PC-3 (cell line): ENCODE results near the gene WFS1. TPM values are rescaled to one million over a fixed set of nuclear protein-coding genes. Genes with fewer than 3 reads are reported as not detected.

Experiments used
- ATAC-seq: fragments of 200-7000 bp; cut with Tn5 transposase; 2 replicates; pipeline ENCODE4 v1.9.1; 2020; ENCODE audit warnings: mild to moderate bottlenecking, moderate library complexity
- BruUV-seq: library from RNA; stranded (reverse); fragments of 400-500 nt; replicated peaks from 2 replicates; lab custom pipeline; 2021; lab: Mats Ljungman, UMichigan
- CTCF ChIA-PET: fragments of 300-600 bp; sonication (Branson Sonifier 250); formaldehyde crosslinking; loops from one replicate; lab custom pipeline; 2022; ENCODE audit warnings: antibody characterized with exemption; lab: Charles Lee
- POLR2A ChIA-PET: fragments of 300-600 bp; sonication (Branson Sonifier 250); formaldehyde crosslinking; loops from one replicate; lab custom pipeline; 2022; ENCODE audit warnings: antibody characterized with exemption; ENCODE audit not compliant: unreplicated experiment; lab: Charles Lee
- DNase-seq: peaks from one replicate; pipeline ENCODE4 v3.0.0-alpha.2; 2015
- H2AFZ ChIP-seq: fragments of 300-600 bp; sonication (generic); 2 replicates; pipeline ENCODE4 v1.6.0; 2016; ENCODE audit warnings: antibody characterized with exemption, low read length
- H3F3A ChIP-seq: fragments of 300-600 bp; sonication (generic); one replicate; pipeline ENCODE4 v1.6.0; 2017; ENCODE audit warnings: antibody characterized with exemption, low read length, control low read depth, mild to moderate bottlenecking; ENCODE audit not compliant: unreplicated experiment
- H3K27ac ChIP-seq: fragments of 300-600 bp; sonication (generic); 2 replicates; pipeline ENCODE4 v1.5.1; 2016; ENCODE audit warnings: mild to moderate bottlenecking, low read length
- H3K27me3 ChIP-seq: fragments of 300-600 bp; sonication (generic); 2 replicates; pipeline ENCODE4 v1.6.1; 2016; ENCODE audit warnings: low read length, mixed read lengths
- H3K36me3 ChIP-seq: fragments of 300-600 bp; sonication (generic); 2 replicates; pipeline ENCODE4 v1.6.1; 2016; ENCODE audit warnings: low read depth, mixed run types, low read length, mixed read lengths
- H3K4me1 ChIP-seq: fragments of 300-600 bp; sonication (generic); 2 replicates; pipeline ENCODE4 v1.5.1; 2016; ENCODE audit warnings: low read length; ENCODE audit not compliant: insufficient read depth
- H3K4me2 ChIP-seq: fragments of 300-600 bp; sonication (generic); 2 replicates; pipeline ENCODE4 v1.6.0; 2016; ENCODE audit warnings: low read length
- H3K4me3 ChIP-seq: fragments of 300-600 bp; sonication (generic); 2 replicates; pipeline ENCODE4 v1.5.1; 2016; ENCODE audit warnings: mild to moderate bottlenecking, low read length, mixed read lengths
- H3K79me2 ChIP-seq: fragments of 300-600 bp; sonication (generic); 2 replicates; pipeline ENCODE4 v1.6.1; 2017; ENCODE audit warnings: low read length, mixed read lengths
- H3K9ac ChIP-seq: fragments of 300-600 bp; sonication (generic); 2 replicates; pipeline ENCODE4 v1.6.0; 2016; ENCODE audit warnings: mild to moderate bottlenecking, low read length
- H3K9me2 ChIP-seq: fragments of 300-600 bp; sonication (generic); replicated peaks from 2 replicates; pipeline ENCODE4 v1.6.1; 2016; ENCODE audit warnings: mixed run types, low read length, mixed read lengths
- H3K9me3 ChIP-seq: fragments of 300-600 bp; sonication (generic); 2 replicates; pipeline ENCODE4 v1.6.1; 2016; ENCODE audit warnings: low read length, mixed read lengths
- H4K20me1 ChIP-seq: fragments of 300-600 bp; sonication (generic); 2 replicates; pipeline ENCODE4 v1.6.1; 2016; ENCODE audit warnings: low read length, mixed read lengths
- CTCF ChIP-seq: fragments of 300-600 bp; sonication (generic); conservative IDR thresholded peaks from 2 replicates; pipeline ENCODE4 v1.5.1; 2017; ENCODE audit warnings: antibody characterized with exemption, low read depth, mild to moderate bottlenecking, low read length
- EZH2 ChIP-seq: fragments of 300-600 bp; sonication (generic); IDR thresholded peaks from one replicate; pipeline ENCODE4 v1.6.1; 2017; ENCODE audit warnings: antibody characterized with exemption, mild to moderate bottlenecking, low read length; ENCODE audit not compliant: unreplicated experiment
- EZH2phosphoT487 ChIP-seq: fragments of 300-600 bp; sonication (generic); IDR thresholded peaks from 2 replicates; pipeline ENCODE4 v1.6.1; 2018; ENCODE audit warnings: mild to moderate bottlenecking, antibody characterized with exemption, low read length, borderline replicate concordance
- intact Hi-C: fragments of 100-400 bp; cut with micrococcal nuclease; formaldehyde crosslinking; loops from 2 replicates; pipeline ENCODE4 v1.9.0; 2023
- total RNA-seq: library from RNA; depleted of rRNA; stranded (reverse); fragments of >200 nt; gene quantifications from 2 replicates; pipeline ENCODE4 v1.2.3, GENCODE V29; 2014

WFS1 gene
- total RNA-seq, 1 experiment from 2014 or later = 35.7 TPM

DNA sequence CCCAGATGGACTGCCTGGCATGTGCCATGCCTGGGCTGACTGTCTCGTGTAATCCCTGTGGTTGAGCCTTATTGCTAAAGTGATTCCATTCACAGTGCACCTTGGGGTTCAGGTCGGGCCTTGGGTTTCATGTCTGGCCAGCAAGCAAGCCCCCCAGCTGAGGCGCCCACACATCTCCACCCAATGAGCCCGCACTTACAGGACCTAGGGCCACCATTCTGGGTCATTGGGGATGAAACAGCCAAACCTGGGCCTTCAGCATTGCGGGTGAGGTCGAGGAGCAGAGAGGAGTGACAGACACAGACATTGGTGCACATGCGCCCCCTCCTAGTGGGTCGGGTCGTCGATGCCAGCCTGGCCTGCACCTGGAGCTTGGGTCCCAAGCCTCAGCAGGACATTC, 21.3 kb upstream of the WFS1 start:
- no TSS peak for BruUV-seq
- no peaks in the 10 kb centered on the region for H4K20me1 ChIP-seq
- no peak overlapping the region for H2AFZ ChIP-seq
- H3K9ac ChIP-seq = no peak overlapping the region
- no peak for DNase-seq
- intact Hi-C loops = no loop called here
- POLR2A ChIA-PET = no interaction called here
- H3K4me1 ChIP-seq = no peaks in the 10 kb centered on the region
- no peaks in the 10 kb centered on the region for H3K9me3 ChIP-seq
- CTCF ChIA-PET = no interaction called here
- ATAC-seq = no peak
- H3F3A ChIP-seq = no peaks in the 10 kb centered on the region
- H3K4me3 ChIP-seq = no peak overlapping the region
- no peaks in the 10 kb centered on the region for H3K79me2 ChIP-seq
- TF ChIP-seq CTCF (no peak), EZH2phosphoT487 (no peak), EZH2 (no peak)
- H3K36me3 ChIP-seq = no peaks in the 10 kb centered on the region
- H3K27me3 ChIP-seq = no peaks in the 10 kb centered on the region
- H3K4me2 ChIP-seq = no peak overlapping the region
- H3K27ac ChIP-seq = no peak overlapping the region
- H3K9me2 ChIP-seq = no peaks in the 10 kb centered on the region

DNA sequence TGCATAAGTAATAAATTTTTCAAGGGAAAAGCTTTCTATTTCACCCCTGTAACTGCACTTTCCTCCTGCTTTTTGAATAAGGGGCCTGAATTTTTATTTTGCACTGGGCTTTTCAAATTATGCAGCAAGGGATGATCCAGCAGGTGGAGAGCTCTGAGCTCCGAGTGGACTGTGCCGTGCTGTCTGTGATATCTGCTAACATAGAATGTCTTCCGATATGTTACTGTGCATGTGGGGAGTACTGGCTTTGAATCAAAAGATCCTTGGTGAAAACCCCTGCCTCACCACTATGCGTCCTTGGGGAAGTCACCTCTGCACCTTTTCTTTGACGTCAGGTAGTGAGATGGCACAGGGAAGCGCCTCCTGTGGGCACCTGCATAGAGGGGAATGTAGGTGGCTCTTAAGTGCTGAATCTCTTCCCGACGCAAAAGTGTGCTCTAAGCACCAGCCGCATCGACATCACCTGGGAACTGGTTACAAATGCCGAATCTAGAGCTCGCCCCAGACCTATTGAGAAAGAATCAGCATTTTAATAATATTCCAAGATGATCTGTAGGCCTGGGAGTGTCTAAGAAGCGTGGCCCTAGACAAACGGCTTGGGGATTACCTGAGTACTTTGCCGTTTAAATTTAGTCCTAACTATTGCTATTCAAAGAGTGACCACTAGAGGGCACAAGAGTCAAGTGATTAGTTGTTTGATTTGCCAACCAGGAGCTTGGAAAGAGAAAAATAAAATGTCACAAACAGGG, 19.2 kb upstream of the WFS1 start:
- ChIA-PET CTCF (interaction anchor here (0.6 to 2.4 kb wide), 7 partner anchors 14 to 81 kb away, joined by 3 to 13 read pairs (median 4); partner anchors contain the start of gene WFS1), POLR2A (no interaction called here)
- peak overlapping the region; percentile 18; the same call in 1 of the 2 replicates for H2AFZ ChIP-seq
- H3K9me2 ChIP-seq = no peaks in the 10 kb centered on the region
- no peak overlapping the region for H3K27ac ChIP-seq
- H3K36me3 ChIP-seq = no peaks in the 10 kb centered on the region
- TF ChIP-seq EZH2 (no peak), CTCF (peak; percentile 78)
- no peaks in the 10 kb centered on the region for H3K79me2 ChIP-seq
- BruUV-seq = no TSS peak
- H4K20me1 ChIP-seq = no peaks in the 10 kb centered on the region
- peak; percentile 85 for DNase-seq
- peak overlapping the region; percentile 16; the same call in 1 of the 2 replicates for H3K4me3 ChIP-seq
- H3K9ac ChIP-seq = no peak overlapping the region
- H3K4me2 ChIP-seq = peak overlapping the region; percentile 66
- no peaks in the 10 kb centered on the region for H3K9me3 ChIP-seq
- no peaks in the 10 kb centered on the region for H3K27me3 ChIP-seq
- peak; percentile 70 for ATAC-seq
- no peaks in the 10 kb centered on the region for H3K4me1 ChIP-seq
- no peaks in the 10 kb centered on the region for H3F3A ChIP-seq
- intact Hi-C loops = loop anchor here (1.0 kb wide), 1 partner anchor 77 kb away; no protein-coding TSS in a partner anchor

DNA sequence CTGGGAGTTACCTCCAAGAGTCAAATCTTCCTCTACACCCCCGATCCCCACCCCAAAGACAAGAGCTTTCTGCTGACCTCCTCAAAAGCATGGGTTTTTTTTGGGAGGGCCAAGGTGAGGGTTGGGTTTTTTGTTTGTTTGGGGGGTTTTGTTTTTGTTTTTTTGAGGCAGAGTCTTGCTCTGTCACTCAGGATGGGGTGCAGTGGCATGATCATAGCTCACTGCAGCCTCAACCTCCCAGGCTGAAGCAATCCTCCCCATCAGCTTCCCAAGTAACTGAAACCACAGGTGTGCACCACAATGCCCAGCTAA, 18.7 kb upstream of the WFS1 start:
- H3K79me2 ChIP-seq = no peaks in the 10 kb centered on the region
- ChIA-PET CTCF (interaction anchor here (0.6 to 2.4 kb wide), 7 partner anchors 13 to 81 kb away, joined by 3 to 13 read pairs (median 4); partner anchors contain the start of gene WFS1), POLR2A (no interaction called here)
- no peak for ATAC-seq
- H3K27me3 ChIP-seq = no peaks in the 10 kb centered on the region
- 0 out of 2 replicates have a peak overlapping the region, but pooled peaks have one; percentile 18 for H2AFZ ChIP-seq
- H3K9ac ChIP-seq = no peak overlapping the region
- intact Hi-C loops = loop anchor here (1.0 kb wide), 1 partner anchor 76 kb away; no protein-coding TSS in a partner anchor
- no peak overlapping the region for H3K4me2 ChIP-seq
- no peaks in the 10 kb centered on the region for H3K4me1 ChIP-seq
- TF ChIP-seq CTCF (no peak; the same call in 1 of the 2 replicates), EZH2phosphoT487 (no peak), EZH2 (no peak)
- no peak overlapping the region for H3K4me3 ChIP-seq
- no peaks in the 10 kb centered on the region for H3K36me3 ChIP-seq
- H4K20me1 ChIP-seq = no peaks in the 10 kb centered on the region
- H3K9me3 ChIP-seq = no peaks in the 10 kb centered on the region
- no peaks in the 10 kb centered on the region for H3F3A ChIP-seq
- H3K9me2 ChIP-seq = no peaks in the 10 kb centered on the region
- no peak overlapping the region for H3K27ac ChIP-seq
- no TSS peak for BruUV-seq
- no peak for DNase-seq
